Osteocyte (in vitro differentiated cells): Measurements from ENCODE around the gene TBC1D16. TPM values are rescaled to one million over a fixed set of nuclear protein-coding genes. Genes with fewer than 3 reads are reported as not detected.

ENCODE experiments used
- DNase-seq: peaks from one replicate; pipeline ENCODE4 v3.0.0; 2021; ENCODE audit warnings: mixed read lengths; ENCODE audit not compliant: unreplicated experiment; ENCODE audit errors: extremely low spot score
- H3K27ac Mint-ChIP-seq: one replicate; pipeline ENCODE4 v1.8.0; 2021; ENCODE audit warnings: mild to moderate bottlenecking, mixed read lengths; ENCODE audit not compliant: unreplicated experiment
- H3K27me3 Mint-ChIP-seq: one replicate; pipeline ENCODE4 v1.8.0; 2021; ENCODE audit warnings: mixed read lengths; ENCODE audit not compliant: unreplicated experiment
- H3K36me3 Mint-ChIP-seq: one replicate; pipeline ENCODE4 v1.8.0; 2021; ENCODE audit warnings: mixed read lengths; ENCODE audit not compliant: unreplicated experiment
- H3K4me1 Mint-ChIP-seq: one replicate; pipeline ENCODE4 v1.8.0; 2021; ENCODE audit warnings: mixed read lengths; ENCODE audit not compliant: unreplicated experiment
- H3K4me3 Mint-ChIP-seq: one replicate; pipeline ENCODE4 v1.8.0; 2021; ENCODE audit warnings: mild to moderate bottlenecking, moderate library complexity, mixed read lengths; ENCODE audit not compliant: unreplicated experiment
- H3K9me3 Mint-ChIP-seq: one replicate; pipeline ENCODE4 v1.8.0; 2021; ENCODE audit warnings: mixed read lengths; ENCODE audit not compliant: unreplicated experiment
- total RNA-seq: library from RNA; stranded (reverse); gene quantifications from 2 replicates; pipeline ENCODE4 v1.2.1, GENCODE V29; 2021
- TF ChIP-seq, protein P1 (sequence below): fragments of 200-600 bp; sonication (generic); IDR thresholded peaks from 2 replicates; pipeline ENCODE4 v1.5.0; 2021; ENCODE audit warnings: antibody characterized with exemption, mild to moderate bottlenecking, moderate library complexity

Gene TBC1D16
- total RNA-seq, 1 donor from 2014 or later = 45.9 TPM

DNA sequence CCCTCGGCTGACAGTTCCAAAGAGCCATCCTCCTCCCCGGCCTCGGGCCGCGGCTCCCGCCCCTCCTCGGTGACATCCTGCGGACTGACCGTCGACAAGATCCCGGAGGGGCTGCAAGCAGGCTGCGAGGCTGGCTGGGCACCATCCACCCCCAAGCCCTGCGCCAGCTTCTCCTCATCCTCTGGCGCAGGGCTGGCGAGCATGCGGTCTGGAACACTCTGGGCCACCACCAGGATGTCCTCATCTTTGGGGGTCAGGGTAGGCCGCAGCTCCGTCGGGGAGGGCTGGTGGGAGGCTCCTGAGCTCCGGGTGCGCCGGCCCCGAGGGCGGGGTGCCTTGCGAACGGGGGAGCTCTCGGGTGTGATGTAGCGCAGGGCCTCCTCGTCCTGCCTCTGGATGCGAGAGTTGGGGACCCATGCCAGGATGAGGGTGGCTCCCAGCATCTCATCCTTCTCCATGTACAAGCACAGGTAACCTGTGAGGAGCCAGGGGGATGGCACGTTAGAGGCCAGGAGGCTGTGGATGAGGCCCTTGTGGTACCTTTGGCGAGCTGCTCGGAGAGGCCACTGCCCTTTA is 25.3 kb downstream of the TBC1D16 start:
- H3K4me1 Mint-ChIP-seq = peaks cover 7% of the 10 kb centered on the region
- no peak overlapping the region for H3K27ac Mint-ChIP-seq
- no peak for DNase-seq
- no peaks in the 10 kb centered on the region for H3K27me3 Mint-ChIP-seq
- peaks cover 8% of the 10 kb centered on the region for H3K36me3 Mint-ChIP-seq
- TF ChIP-seq, protein P1, sequence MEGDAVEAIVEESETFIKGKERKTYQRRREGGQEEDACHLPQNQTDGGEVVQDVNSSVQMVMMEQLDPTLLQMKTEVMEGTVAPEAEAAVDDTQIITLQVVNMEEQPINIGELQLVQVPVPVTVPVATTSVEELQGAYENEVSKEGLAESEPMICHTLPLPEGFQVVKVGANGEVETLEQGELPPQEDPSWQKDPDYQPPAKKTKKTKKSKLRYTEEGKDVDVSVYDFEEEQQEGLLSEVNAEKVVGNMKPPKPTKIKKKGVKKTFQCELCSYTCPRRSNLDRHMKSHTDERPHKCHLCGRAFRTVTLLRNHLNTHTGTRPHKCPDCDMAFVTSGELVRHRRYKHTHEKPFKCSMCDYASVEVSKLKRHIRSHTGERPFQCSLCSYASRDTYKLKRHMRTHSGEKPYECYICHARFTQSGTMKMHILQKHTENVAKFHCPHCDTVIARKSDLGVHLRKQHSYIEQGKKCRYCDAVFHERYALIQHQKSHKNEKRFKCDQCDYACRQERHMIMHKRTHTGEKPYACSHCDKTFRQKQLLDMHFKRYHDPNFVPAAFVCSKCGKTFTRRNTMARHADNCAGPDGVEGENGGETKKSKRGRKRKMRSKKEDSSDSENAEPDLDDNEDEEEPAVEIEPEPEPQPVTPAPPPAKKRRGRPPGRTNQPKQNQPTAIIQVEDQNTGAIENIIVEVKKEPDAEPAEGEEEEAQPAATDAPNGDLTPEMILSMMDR = no peak
- no peaks in the 10 kb centered on the region for H3K9me3 Mint-ChIP-seq
- H3K4me3 Mint-ChIP-seq = no peak overlapping the region

DNA sequence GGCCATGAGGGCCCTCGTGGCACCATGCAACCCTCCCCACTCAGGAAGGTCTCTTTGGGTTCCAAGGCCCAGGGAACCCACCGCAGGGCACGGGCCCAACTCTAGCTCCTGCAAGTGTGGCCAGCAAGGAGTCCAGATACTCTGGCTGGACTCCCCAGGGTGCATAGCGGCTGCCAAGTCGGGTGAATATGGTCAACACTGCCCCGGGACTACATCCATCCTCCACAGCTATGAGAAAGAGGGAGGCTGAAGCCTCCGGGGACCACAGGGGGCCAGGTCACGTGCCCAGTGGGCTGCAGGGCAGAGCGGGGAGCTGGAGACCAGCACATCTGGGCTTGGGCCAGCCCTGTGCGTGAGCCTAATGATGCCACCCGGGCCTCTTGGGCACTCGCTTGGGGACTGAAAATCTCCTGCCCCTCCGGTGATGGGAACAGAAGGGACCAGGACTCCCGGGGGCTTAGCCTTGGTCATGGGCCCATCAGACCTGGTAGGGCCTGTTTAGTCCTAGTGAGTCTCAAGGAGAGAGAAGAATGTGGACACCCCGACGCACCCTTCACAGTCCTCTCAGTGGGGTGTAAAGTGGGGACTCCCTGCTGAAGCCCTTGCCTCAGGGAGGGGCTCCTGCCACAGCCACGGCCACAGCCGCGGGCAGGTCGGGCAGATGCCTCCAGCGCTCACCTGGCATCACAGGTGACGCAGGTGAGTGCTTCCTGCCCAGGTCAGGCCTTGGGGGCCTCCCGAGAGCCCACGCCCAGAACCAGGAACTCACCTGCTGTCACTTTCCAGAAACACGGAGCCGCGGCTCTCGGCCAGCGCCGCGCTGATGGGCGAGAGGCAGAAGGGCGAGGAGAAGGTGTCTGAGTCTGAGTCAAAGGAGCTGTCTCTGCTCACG is 26.0 kb downstream of the TBC1D16 start:
- Mint-ChIP-seq H3K4me1 (peaks cover 7% of the 10 kb centered on the region), H3K27ac (no peak overlapping the region)

DNA sequence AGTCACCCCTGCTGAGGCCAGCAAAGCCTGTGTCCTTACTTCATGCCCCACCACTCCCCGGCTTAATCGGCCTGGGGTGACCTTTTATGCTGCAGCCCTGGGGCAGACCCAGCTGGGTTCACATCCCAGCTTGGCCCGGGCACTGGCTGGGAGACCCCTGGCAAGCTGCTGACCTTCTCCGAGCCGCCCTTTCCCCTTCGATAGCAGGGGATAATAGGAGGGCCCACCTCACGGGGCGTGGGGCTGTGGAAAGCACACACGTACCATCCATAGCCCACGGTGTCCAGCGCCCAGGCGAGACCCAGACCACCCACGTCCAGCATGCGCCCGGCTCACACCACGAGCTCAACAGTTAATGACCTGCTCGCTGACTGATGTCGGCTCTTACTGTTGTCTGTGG is 26.8 kb downstream of the TBC1D16 start:
- Mint-ChIP-seq H3K9me3 (no peaks in the 10 kb centered on the region), H3K27me3 (no peaks in the 10 kb centered on the region), H3K27ac (no peak overlapping the region), H3K36me3 (peaks cover 4% of the 10 kb centered on the region), H3K4me3 (no peak overlapping the region), H3K4me1 (peaks cover 7% of the 10 kb centered on the region)
- TF ChIP-seq, protein P1 = no peak
- DNase-seq = no peak

More for the DNA sequence above, 26.0 kb downstream of the TBC1D16 start:
- no peaks in the 10 kb centered on the region for H3K9me3 Mint-ChIP-seq
- TF ChIP-seq, protein P1 = no peak
- peaks cover 7% of the 10 kb centered on the region for H3K36me3 Mint-ChIP-seq
- no peak for DNase-seq
- H3K27me3 Mint-ChIP-seq = no peaks in the 10 kb centered on the region
- no peak overlapping the region for H3K4me3 Mint-ChIP-seq

DNA sequence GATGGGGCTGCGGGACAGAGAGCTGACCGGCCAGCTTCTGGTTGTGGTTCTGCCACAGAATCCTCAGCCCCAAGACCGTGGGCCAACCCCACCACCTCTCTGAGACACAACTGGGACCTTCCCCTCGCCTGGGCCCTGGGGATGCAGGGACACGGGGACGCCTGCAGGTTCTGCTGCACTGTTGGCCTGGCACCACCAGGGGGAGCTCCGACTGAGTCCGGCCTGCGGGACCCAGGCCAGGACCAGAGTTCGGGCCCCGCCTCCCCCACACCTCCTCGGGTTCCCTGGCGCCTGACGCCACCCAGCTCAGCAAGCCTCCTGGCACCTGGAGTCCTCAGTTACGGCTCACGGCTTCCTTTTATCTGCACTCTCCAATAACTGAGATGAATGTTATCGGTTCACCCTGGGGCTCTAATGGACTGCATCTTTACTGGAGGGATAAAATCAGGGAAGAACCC is 27.3 kb downstream of the TBC1D16 start:
- TF ChIP-seq, protein P1 = peak; percentile 85
- Mint-ChIP-seq H3K36me3 (peaks cover 4% of the 10 kb centered on the region), H3K27me3 (no peaks in the 10 kb centered on the region), H3K9me3 (no peaks in the 10 kb centered on the region), H3K4me1 (peaks cover 7% of the 10 kb centered on the region), H3K27ac (no peak overlapping the region), H3K4me3 (no peak overlapping the region)
- DNase-seq = no peak

DNA sequence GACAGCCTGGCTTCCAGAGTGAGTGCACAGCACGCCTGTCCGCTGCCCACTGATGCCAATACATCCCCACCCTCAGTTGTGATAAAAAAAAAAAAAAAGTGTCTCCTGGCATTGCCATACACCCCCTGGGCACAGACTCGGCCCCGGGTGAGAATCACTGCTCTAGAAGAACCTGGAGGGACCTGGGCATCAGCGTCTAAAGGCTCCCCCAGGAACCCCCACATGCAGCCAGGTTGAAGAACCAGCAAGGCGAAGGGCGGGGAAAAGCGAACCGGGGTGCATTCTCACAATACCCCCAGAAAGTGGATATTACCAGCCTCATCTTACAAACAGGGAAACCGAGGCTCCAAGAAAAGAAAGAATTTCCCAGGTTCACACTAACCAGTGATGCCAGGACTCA is 27.7 kb downstream of the TBC1D16 start:
- Mint-ChIP-seq H3K36me3 (peaks cover 4% of the 10 kb centered on the region), H3K9me3 (no peaks in the 10 kb centered on the region), H3K4me1 (peaks cover 7% of the 10 kb centered on the region), H3K27me3 (no peaks in the 10 kb centered on the region), H3K4me3 (no peak overlapping the region), H3K27ac (no peak overlapping the region)
- no peak for DNase-seq
- TF ChIP-seq, protein P1 = no peak
